ENCODE data around the gene SLC44A4. TPM values are rescaled to one million over a fixed set of nuclear protein-coding genes. Genes with fewer than 3 reads are reported as not detected.

SLC44A4 gene
- total RNA-seq, 1 donor from 2014 or later: not detected

GRCh38 chr6:31837369-31838113, 41.3 kb downstream of the SLC44A4 start:
- Histone ChIP-seq H3K4me3 (peak overlapping the region in 1 of 2 donors; percentile 80), H3K9me3 (no peaks in the 10 kb centered on the region), H3K36me3 (peaks cover 33 to 48% of the 10 kb centered on the region in 2 donors), H3K4me1 (peaks cover 13 to 32% of the 10 kb centered on the region in 2 donors), H3K27me3 (no peaks in the 10 kb centered on the region), H3K27ac (peak overlapping the region; percentile 84 to 90)
- DNase-seq (ENCODE audit: low spot score in 2 of 2): no peak
- intact Hi-C loops (cut with DNase I): loop anchor here (10.0 kb wide), 1 partner anchor 293 kb away; the partner anchor contains the start of genes ATP6V1G2, DDX39B and NFKBIL1
- no peak for TF ChIP-seq CTCF (IDR thresholded peaks at IDR 0.05)

- Histone ChIP-seq H3K36me3 (peaks cover 33 to 48% of the 10 kb centered on the region in 2 donors), H3K4me1 (peaks cover 15 to 34% of the 10 kb centered on the region in 2 donors)
- no peak for TF ChIP-seq CTCF (IDR thresholded peaks at IDR 0.05)
Measured at GRCh38 chr6:31836474-31837368, 42.1 kb downstream of the SLC44A4 start.

GRCh38 chr6:31836047-31836473, 42.7 kb downstream of the SLC44A4 start:
- no peak for DNase-seq (ENCODE audit: low spot score in 2 of 2)
- Histone ChIP-seq H3K27ac (peak overlapping the region; percentile 84 to 90), H3K9me3 (no peaks in the 10 kb centered on the region), H3K36me3 (peaks cover 33 to 44% of the 10 kb centered on the region in 2 donors), H3K4me1 (peaks cover 19 to 40% of the 10 kb centered on the region in 2 donors), H3K27me3 (no peaks in the 10 kb centered on the region), H3K4me3 (peak overlapping the region; percentile 67 to 80)
- intact Hi-C loops (cut with DNase I): loop anchor here (10.0 kb wide), 1 partner anchor 291 kb away; the partner anchor contains the start of genes ATP6V1G2, DDX39B and NFKBIL1
- TF ChIP-seq CTCF (IDR thresholded peaks at IDR 0.05): no peak

More at GRCh38 chr6:31836474-31837368, 42.1 kb downstream of the SLC44A4 start:
- Histone ChIP-seq H3K9me3 (no peaks in the 10 kb centered on the region), H3K4me3 (peak overlapping the region; percentile 67 to 80), H3K27me3 (no peaks in the 10 kb centered on the region), H3K27ac (peak overlapping the region; percentile 84 to 90)
- intact Hi-C loops (cut with DNase I): loop anchor here (10.0 kb wide), 1 partner anchor 292 kb away; the partner anchor contains the start of genes ATP6V1G2, DDX39B and NFKBIL1
- DNase-seq (ENCODE audit: low spot score in 2 of 2): no peak

GRCh38 chr6:31834367-31835250, 44.2 kb downstream of the SLC44A4 start:
- TF ChIP-seq CTCF (IDR thresholded peaks at IDR 0.05): no peak

More at GRCh38 chr6:31834367-31835250, 44.2 kb downstream of the SLC44A4 start:
- Histone ChIP-seq H3K4me1 (peaks cover 21 to 43% of the 10 kb centered on the region in 2 donors), H3K36me3 (peaks cover 28 to 29% of the 10 kb centered on the region in 2 donors), H3K4me3 (peak overlapping the region; percentile 67 to 80), H3K27ac (peak overlapping the region; percentile 84 to 90), H3K27me3 (no peaks in the 10 kb centered on the region), H3K9me3 (no peaks in the 10 kb centered on the region)
- peak in 1 of 2 donors; percentile 91 for DNase-seq (ENCODE audit: low spot score in 2 of 2)
- intact Hi-C loops (cut with DNase I): loop anchor here (1.0 to 10.0 kb wide), 4 partner anchors 28 to 290 kb away; partner anchors contain the start of genes ATP6V1G2, CSNK2B, DDX39B and LSM2
